HG03095 (cell line): ENCODE measurements around the gene FER1L5.

ENCODE experiments used
- ATAC-seq: cut with Tn5 transposase; IDR thresholded peaks from one replicate; pipeline ENCODE4 v1.9.1; 2021; ENCODE audit warnings: moderate library complexity; ENCODE audit not compliant: unreplicated experiment

FER1L5 gene

GRCh38 chr2:96679848-96680247 lies 37.3 kb downstream of the FER1L5 start:
- no peak for ATAC-seq

GRCh38 chr2:96680561-96681141 lies 38.1 kb downstream of the FER1L5 start:
- ATAC-seq = no peak

- ATAC-seq = no peak
These were observed 39.0 kb downstream of the FER1L5 start for GRCh38 chr2:96681540-96681939.

GRCh38 chr2:96683307-96683706 lies 40.7 kb downstream of the FER1L5 start:
- no peak for ATAC-seq

- no peak for ATAC-seq
These were observed 41.6 kb downstream of the FER1L5 start for GRCh38 chr2:96683972-96684820.

GRCh38 chr2:96684883-96685576 lies 42.5 kb downstream of the FER1L5 start:
- no peak for ATAC-seq

- ATAC-seq = no peak
These were observed 43.3 kb downstream of the FER1L5 start for GRCh38 chr2:96685577-96686459.

- no peak for ATAC-seq
These were observed 44.7 kb downstream of the FER1L5 start for GRCh38 chr2:96687266-96687665.

- no peak for ATAC-seq
These were observed 45.4 kb downstream of the FER1L5 start for GRCh38 chr2:96687711-96688640.

- no peak for ATAC-seq
These were observed 46.3 kb downstream of the FER1L5 start for GRCh38 chr2:96688649-96689430.

GRCh38 chr2:96689431-96689991 lies 46.9 kb downstream of the FER1L5 start:
- no peak for ATAC-seq

- ATAC-seq = no peak
These were observed 47.9 kb downstream of the FER1L5 start for GRCh38 chr2:96690306-96691021.

- no peak for ATAC-seq
These were observed 48.6 kb downstream of the FER1L5 start for GRCh38 chr2:96691022-96691612.

GRCh38 chr2:96692094-96692971 lies 49.8 kb downstream of the FER1L5 start:
- no peak for ATAC-seq

GRCh38 chr2:96693286-96694200 lies 51.0 kb downstream of the FER1L5 start:
- no peak for ATAC-seq

- no peak for ATAC-seq
These were observed 51.7 kb downstream of the FER1L5 start for GRCh38 chr2:96694279-96694678.
